Mucosa of descending colon (tissue), 3 donors: ENCODE data around the gene PTCD2. TPM values are rescaled to one million over a fixed set of nuclear protein-coding genes. Genes with fewer than 3 reads are reported as not detected.
"Not testable (repeated sequence)": the region's sequence is repeated elsewhere in the genome, so short reads cannot be mapped to it uniquely, and the experiment has no call there.

Source experiments
- ATAC-seq: fragments of 200-7000 bp; cut with Tn5 transposase; one replicate; pipeline ENCODE4 v1.9.1; 2020; ENCODE audit warnings: mild to moderate bottlenecking, moderate library complexity
- DNase-seq, 3 donors: peaks; one replicate each; pipeline ENCODE4 v3.0.0-alpha.2; 2020
- H3K36me3 ChIP-seq: fragments of 200-600 bp; one replicate; pipeline ENCODE4 v1.8.0; 2021; ENCODE audit warnings: low read depth, mild to moderate bottlenecking
- H3K4me1 ChIP-seq: fragments of 200-600 bp; one replicate; pipeline ENCODE4 v1.8.0; 2021; ENCODE audit warnings: low read depth, mild to moderate bottlenecking
- H3K4me3 ChIP-seq: fragments of 200-600 bp; one replicate; pipeline ENCODE4 v1.8.0; 2021; ENCODE audit warnings: mild to moderate bottlenecking
- H3K9me3 ChIP-seq: fragments of 200-600 bp; one replicate; pipeline ENCODE4 v1.8.0; 2021; ENCODE audit warnings: mild to moderate bottlenecking
- intact Hi-C, 2 donors: fragments of 100-400 bp; cut with DNase I in 1 of 2; cut with micrococcal nuclease in 1 of 2; formaldehyde crosslinking; loops; one replicate each; pipeline versions ENCODE4 v1.11.0 to v1.11.1; 2022; cut with DNase I, micrococcal nuclease
- total RNA-seq, 3 donors: library from RNA; stranded (reverse); fragmentation: NEBNext Ultra II Directional in 2 of 3; extraction: Animal tissue kit (Norgen Biotek cat#: 25700) in 2 of 3; gene quantifications; one replicate each; pipeline versions ENCODE4 v1.2.1 to v1.2.4, GENCODE V29; 2021 to 2023
- TF ChIP-seq, protein P1 (sequence below): fragments of 200-600 bp; IDR thresholded peaks from one replicate; pipeline ENCODE4 v1.8.0; 2022; ENCODE audit warnings: antibody characterized with exemption, mild to moderate bottlenecking
- donor health status: DM: no; HTN: no; CAD: no; lungs with moderate emphysema.
- donor health status: DM: no; HTN: no; CAD: no.
- donor health status: DM: no; HTN: yes; CAD: no.

The PTCD2 gene
- total RNA-seq, 3 donors from 2014 or later, result 4.7 to 6.3 (median 5.2) TPM

DNA sequence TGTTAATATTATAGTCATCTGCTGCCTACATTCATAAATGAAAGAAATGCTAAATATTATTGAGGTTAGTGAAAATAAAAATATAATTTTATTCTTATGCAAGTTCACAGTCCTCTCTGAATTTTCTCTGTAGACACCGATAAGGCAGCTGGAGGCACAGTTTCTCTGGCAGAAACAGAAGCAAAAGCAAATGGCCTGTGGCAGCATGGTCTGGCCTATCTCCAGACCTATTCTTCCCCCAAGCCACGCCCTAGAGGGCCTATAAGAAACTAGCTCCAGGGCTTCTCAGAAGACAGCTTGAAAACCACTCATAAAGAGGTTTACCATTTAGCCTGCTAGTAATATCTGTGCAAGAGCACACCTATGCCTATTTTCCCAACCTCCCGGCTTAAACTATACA lies 28.6 kb upstream of the PTCD2 start:
- no peak for ATAC-seq
- TF ChIP-seq, protein P1, sequence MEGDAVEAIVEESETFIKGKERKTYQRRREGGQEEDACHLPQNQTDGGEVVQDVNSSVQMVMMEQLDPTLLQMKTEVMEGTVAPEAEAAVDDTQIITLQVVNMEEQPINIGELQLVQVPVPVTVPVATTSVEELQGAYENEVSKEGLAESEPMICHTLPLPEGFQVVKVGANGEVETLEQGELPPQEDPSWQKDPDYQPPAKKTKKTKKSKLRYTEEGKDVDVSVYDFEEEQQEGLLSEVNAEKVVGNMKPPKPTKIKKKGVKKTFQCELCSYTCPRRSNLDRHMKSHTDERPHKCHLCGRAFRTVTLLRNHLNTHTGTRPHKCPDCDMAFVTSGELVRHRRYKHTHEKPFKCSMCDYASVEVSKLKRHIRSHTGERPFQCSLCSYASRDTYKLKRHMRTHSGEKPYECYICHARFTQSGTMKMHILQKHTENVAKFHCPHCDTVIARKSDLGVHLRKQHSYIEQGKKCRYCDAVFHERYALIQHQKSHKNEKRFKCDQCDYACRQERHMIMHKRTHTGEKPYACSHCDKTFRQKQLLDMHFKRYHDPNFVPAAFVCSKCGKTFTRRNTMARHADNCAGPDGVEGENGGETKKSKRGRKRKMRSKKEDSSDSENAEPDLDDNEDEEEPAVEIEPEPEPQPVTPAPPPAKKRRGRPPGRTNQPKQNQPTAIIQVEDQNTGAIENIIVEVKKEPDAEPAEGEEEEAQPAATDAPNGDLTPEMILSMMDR, result no peak
- intact Hi-C loops, result no loop called here

GRCh38 chr5:72292411-72292810 lies 27.8 kb upstream of the PTCD2 start:
- no peak for ATAC-seq
- Histone ChIP-seq H3K4me3 (no peak overlapping the region), H3K36me3 (no peaks in the 10 kb centered on the region), H3K9me3 (no peaks in the 10 kb centered on the region), H3K4me1 (no peaks in the 10 kb centered on the region)
- intact Hi-C loops, result no loop called here
- TF ChIP-seq, protein P1, result no peak
- no peak for DNase-seq

More for the DNA sequence above, 28.6 kb upstream of the PTCD2 start:
- no peak for DNase-seq
- H3K4me3 ChIP-seq, result no peak overlapping the region
- no peaks in the 10 kb centered on the region for H3K36me3 ChIP-seq
- no peaks in the 10 kb centered on the region for H3K4me1 ChIP-seq
- no peaks in the 10 kb centered on the region for H3K9me3 ChIP-seq

- Histone ChIP-seq H3K9me3 (no peaks in the 10 kb centered on the region), H3K36me3 (no peaks in the 10 kb centered on the region), H3K4me1 (no peaks in the 10 kb centered on the region), H3K4me3 (no peak overlapping the region)
- DNase-seq, result no peak
- intact Hi-C loops, result no loop called here
- ATAC-seq, result no peak
- TF ChIP-seq, protein P1, result no peak
These were observed 26.6 kb upstream of the PTCD2 start for GRCh38 chr5:72293495-72294055.

DNA sequence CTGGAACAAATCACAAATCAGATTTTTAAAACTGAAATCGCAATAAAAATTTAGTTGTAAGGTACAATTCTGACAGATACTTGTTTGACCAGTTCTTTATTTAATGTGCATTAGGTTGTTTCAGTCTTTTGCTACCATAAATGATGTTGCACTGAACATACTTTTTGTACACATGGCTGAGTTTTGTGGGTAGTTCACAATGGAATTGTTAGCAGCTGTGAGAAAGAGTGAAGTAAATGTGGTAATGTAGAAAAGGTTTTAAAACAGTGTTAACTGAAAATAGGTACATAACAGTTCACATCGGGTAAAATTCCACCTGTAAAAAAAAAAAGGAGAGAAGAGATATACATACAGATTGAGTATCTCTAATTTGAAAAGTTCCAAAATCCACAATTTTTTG lies 25.7 kb upstream of the PTCD2 start:
- ATAC-seq (no peak), DNase-seq (no peak)
- intact Hi-C loops, result no loop called here
- no peaks in the 10 kb centered on the region for H3K4me1 ChIP-seq
- H3K36me3 ChIP-seq, result no peaks in the 10 kb centered on the region
- H3K4me3 ChIP-seq, result no peak overlapping the region
- no peaks in the 10 kb centered on the region for H3K9me3 ChIP-seq
- TF ChIP-seq, protein P1, result no peak

- ATAC-seq, result no peak
- Histone ChIP-seq H3K4me1 (no peaks in the 10 kb centered on the region), H3K9me3 (no peaks in the 10 kb centered on the region), H3K36me3 (no peaks in the 10 kb centered on the region), H3K4me3 (no peak overlapping the region)
- TF ChIP-seq, protein P1, result no peak
- no peak for DNase-seq
- intact Hi-C loops, result no loop called here
These were observed 24.6 kb upstream of the PTCD2 start for GRCh38 chr5:72295539-72295938.

DNA sequence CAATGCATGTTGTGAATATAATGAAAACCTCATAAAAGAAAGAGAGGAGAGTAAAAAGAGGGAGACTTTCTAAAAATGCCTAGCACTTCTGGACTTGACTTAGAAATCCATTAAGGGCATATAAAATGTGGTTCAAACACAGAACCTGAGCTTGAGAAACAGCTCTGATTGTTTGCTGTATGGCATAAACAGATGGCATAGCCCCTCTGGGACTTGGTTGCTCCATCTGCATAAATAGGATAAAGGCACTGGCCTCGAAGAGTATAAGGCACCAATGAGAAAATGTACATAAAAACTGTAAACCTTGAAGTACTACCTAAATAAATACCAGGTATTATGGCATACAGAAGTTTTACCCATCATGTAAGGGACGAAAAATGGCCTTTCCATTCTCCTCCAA lies 23.9 kb upstream of the PTCD2 start:
- TF ChIP-seq, protein P1, result no peak
- no peak for ATAC-seq
- intact Hi-C loops, result no loop called here

DNA sequence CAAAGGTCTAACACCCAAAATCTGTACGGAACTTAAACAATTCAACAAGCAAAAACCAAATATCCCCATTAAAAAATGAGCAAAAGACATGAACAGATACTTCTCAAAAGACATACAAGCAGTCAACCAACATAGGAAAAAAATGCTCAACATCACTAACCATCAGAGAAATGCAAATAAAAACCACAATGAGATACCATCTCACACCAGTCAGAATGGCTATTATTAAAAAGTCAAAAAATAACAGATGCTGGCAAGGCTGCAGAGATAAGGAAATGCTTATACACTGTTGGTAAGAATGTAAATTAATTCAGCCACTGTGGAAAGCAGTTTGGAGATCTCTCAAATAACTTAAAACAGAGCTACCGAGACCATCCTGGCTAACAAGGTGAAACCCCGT lies 22.0 kb upstream of the PTCD2 start:
- H3K9me3 ChIP-seq, DNase-seq, ATAC-seq, H3K4me1 ChIP-seq, H3K36me3 ChIP-seq, intact Hi-C loops, H3K4me3 ChIP-seq: not testable (repeated sequence)

More for the DNA sequence above, 23.9 kb upstream of the PTCD2 start:
- no peaks in the 10 kb centered on the region for H3K9me3 ChIP-seq
- DNase-seq, result no peak
- H3K36me3 ChIP-seq, result no peaks in the 10 kb centered on the region
- no peaks in the 10 kb centered on the region for H3K4me1 ChIP-seq
- H3K4me3 ChIP-seq, result no peak overlapping the region
